KBM-7 (cell line): ENCODE results near the gene KLKB1.
"Not testable (repeated sequence)": the region's sequence is repeated elsewhere in the genome, so short reads cannot be mapped to it uniquely, and the experiment has no call there.

Experiments used
- DNase-seq: peaks from one replicate; pipeline ENCODE4 v3.0.0-alpha.2; 2015
- in situ Hi-C: fragments of 300-500 bp; cut with MboI; formaldehyde crosslinking; loops from 2 replicates; pipeline ENCODE4 v1.14.3; 2020; ENCODE audit warnings: low sequenced_read_pairs, low pct_unique_long_range_greater_than_20kb, mixed read lengths

KLKB1 gene

GRCh38 chr4:186260117-186260503, 32.8 kb downstream of the KLKB1 start:
- in situ Hi-C loops = no loop called here
- DNase-seq = no peak

GRCh38 chr4:186260504-186261448, 33.5 kb downstream of the KLKB1 start:
- DNase-seq = no peak
- in situ Hi-C loops = no loop called here

- DNase-seq = peak; percentile 5
- in situ Hi-C loops = no loop called here
Observed at GRCh38 chr4:186264660-186265059, 37.4 kb downstream of the KLKB1 start.

GRCh38 chr4:186265250-186265649, 37.9 kb downstream of the KLKB1 start:
- in situ Hi-C loops, DNase-seq: not testable (repeated sequence)

GRCh38 chr4:186265683-186266652, 38.7 kb downstream of the KLKB1 start, which contains the start of gene F11:
F11 (plus strand) TSS chr4:186266189; CDS start chr4:186267137, 948 bp downstream.
- in situ Hi-C loops = no loop called here
- DNase-seq = no peak

GRCh38 chr4:186266729-186267456, 39.6 kb downstream of the KLKB1 start:
- DNase-seq = no peak
- in situ Hi-C loops = no loop called here

GRCh38 chr4:186271081-186271678, 43.9 kb downstream of the KLKB1 start:
- DNase-seq = no peak
- in situ Hi-C loops = no loop called here

- no peak for DNase-seq
- in situ Hi-C loops = no loop called here
Observed at GRCh38 chr4:186272699-186273391, 45.5 kb downstream of the KLKB1 start.

GRCh38 chr4:186273392-186273789, 46.1 kb downstream of the KLKB1 start:
- DNase-seq, in situ Hi-C loops: not testable (repeated sequence)

- DNase-seq = no peak
- in situ Hi-C loops = no loop called here
Observed at GRCh38 chr4:186283311-186283710, 56.0 kb downstream of the KLKB1 start.

GRCh38 chr4:186285147-186285546, 57.8 kb downstream of the KLKB1 start:
- DNase-seq = no peak
- in situ Hi-C loops = no loop called here

- DNase-seq = no peak
- in situ Hi-C loops = no loop called here
Observed at GRCh38 chr4:186286581-186286980, 59.3 kb downstream of the KLKB1 start.

GRCh38 chr4:186291256-186291890, 64.1 kb downstream of the KLKB1 start:
- no peak for DNase-seq
- in situ Hi-C loops = no loop called here

GRCh38 chr4:186294160-186294559, 66.9 kb downstream of the KLKB1 start:
- in situ Hi-C loops = no loop called here
- DNase-seq = no peak

GRCh38 chr4:186296481-186296880, 69.2 kb downstream of the KLKB1 start:
- no peak for DNase-seq
- in situ Hi-C loops = no loop called here

- in situ Hi-C loops = no loop called here
- DNase-seq = peak; percentile 82
Observed at GRCh38 chr4:186297013-186297645, 69.8 kb downstream of the KLKB1 start.

- in situ Hi-C loops = no loop called here
- DNase-seq = no peak
Observed at GRCh38 chr4:186298031-186298647, 70.8 kb downstream of the KLKB1 start.
